ENCODE data around the gene CACNA2D2.

- no peak for TF ChIP-seq SP1 (IDR thresholded peaks at IDR 0.05)
- no peak for TF ChIP-seq BHLHE40 (IDR thresholded peaks at IDR 0.05; ENCODE audit: borderline replicate concordance)
- TF ChIP-seq FOXA1 (IDR thresholded peaks at IDR 0.05) = no peak
- TF ChIP-seq ELF4 (IDR thresholded peaks at IDR 0.05) = no peak
- TF ChIP-seq LEF1 (IDR thresholded peaks at IDR 0.05; ENCODE audit: borderline replicate concordance) = no peak
- no peak for TF ChIP-seq SUZ12 (IDR thresholded peaks at IDR 0.05)
- TF ChIP-seq FOXM1 (IDR thresholded peaks at IDR 0.05; ENCODE audit: borderline replicate concordance) = no peak
- TF ChIP-seq, protein P1, sequence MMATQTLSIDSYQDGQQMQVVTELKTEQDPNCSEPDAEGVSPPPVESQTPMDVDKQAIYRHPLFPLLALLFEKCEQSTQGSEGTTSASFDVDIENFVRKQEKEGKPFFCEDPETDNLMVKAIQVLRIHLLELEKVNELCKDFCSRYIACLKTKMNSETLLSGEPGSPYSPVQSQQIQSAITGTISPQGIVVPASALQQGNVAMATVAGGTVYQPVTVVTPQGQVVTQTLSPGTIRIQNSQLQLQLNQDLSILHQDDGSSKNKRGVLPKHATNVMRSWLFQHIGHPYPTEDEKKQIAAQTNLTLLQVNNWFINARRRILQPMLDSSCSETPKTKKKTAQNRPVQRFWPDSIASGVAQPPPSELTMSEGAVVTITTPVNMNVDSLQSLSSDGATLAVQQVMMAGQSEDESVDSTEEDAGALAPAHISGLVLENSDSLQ (IDR thresholded peaks at IDR 0.05) = no peak
- no peak for TF ChIP-seq ARNT (IDR thresholded peaks at IDR 0.05)
- TF ChIP-seq FOXK2 (IDR thresholded peaks at IDR 0.05) = no peak
- no peak for TF ChIP-seq CTBP1 (IDR thresholded peaks at IDR 0.05; ENCODE audit: borderline replicate concordance)
- TF ChIP-seq ZNF384 (IDR thresholded peaks at IDR 0.05) = no peak
- TF ChIP-seq HDGF (IDR thresholded peaks at IDR 0.05; ENCODE audit: borderline replicate concordance) = no peak
- TF ChIP-seq L3MBTL2 (conservative IDR thresholded peaks at IDR 0.05) = peak; percentile 62
These were observed 132.8 kb downstream of the CACNA2D2 start for GRCh38 chr3:50370594-50370993.

Data from HEK293T (cell line).